Panc1 (cell line): Measurements from ENCODE around the gene MRPL21. TPM values are rescaled to one million over a fixed set of nuclear protein-coding genes. Genes with fewer than 3 reads are reported as not detected.

Experiments used
- ATAC-seq: fragments of 200-7000 bp; cut with Tn5 transposase; 2 replicates; pipeline ENCODE4 v1.9.1; 2020; ENCODE audit warnings: mild to moderate bottlenecking, moderate library complexity
- BruUV-seq: library from RNA; stranded (reverse); fragments of 400-500 nt; replicated peaks from 2 replicates; lab custom pipeline; 2021; lab: Mats Ljungman, UMichigan
- CTCF ChIA-PET: fragments of 300-600 bp; sonication (Branson Sonifier 250); formaldehyde crosslinking; loops from one replicate; lab custom pipeline; 2022; ENCODE audit warnings: antibody characterized with exemption; lab: Charles Lee
- POLR2A ChIA-PET: fragments of 300-600 bp; sonication (Branson Sonifier 250); formaldehyde crosslinking; loops from one replicate; lab custom pipeline; 2022; ENCODE audit warnings: antibody characterized with exemption; lab: Charles Lee
- DNase-seq: peaks from one replicate; pipeline ENCODE4 v3.0.0-alpha.2; 2010; ENCODE audit warnings: low read depth, low spot score
- H3K27ac ChIP-seq: 2 replicates; pipeline ENCODE4 v1.5.1; 2011; ENCODE audit warnings: mild to moderate bottlenecking, low read length, inconsistent platforms
- H3K27me3 ChIP-seq: fragments of 200-500 bp; sonication (Bioruptor generic); 2 replicates; pipeline ENCODE4 v1.6.0; 2014; ENCODE audit warnings: low read length, inconsistent platforms; ENCODE audit not compliant: control insufficient read depth, insufficient read depth
- H3K36me3 ChIP-seq: fragments of 200-500 bp; sonication (Bioruptor generic); 2 replicates; pipeline ENCODE4 v1.5.1; 2014; ENCODE audit warnings: inconsistent platforms, mild to moderate bottlenecking, low read length, moderate library complexity; ENCODE audit not compliant: control insufficient read depth, insufficient read depth
- H3K4me1 ChIP-seq: 2 replicates; pipeline ENCODE4 v1.5.1; 2011; ENCODE audit warnings: inconsistent platforms, mild to moderate bottlenecking, low read length, moderate library complexity; ENCODE audit not compliant: control insufficient read depth, insufficient read depth
- H3K4me3 ChIP-seq, 2 experiments: 2 replicates each; pipeline ENCODE4 v1.5.1; 2011 to 2012; ENCODE audit warnings: low read depth in 2 of 2, low read length in 2 of 2, mild to moderate bottlenecking in 2 of 2, inconsistent platforms in 1 of 2, moderate library complexity in 1 of 2
- H3K9me3 ChIP-seq: fragments of 200-500 bp; sonication (Bioruptor generic); 2 replicates; pipeline ENCODE4 v1.5.1; 2014; ENCODE audit warnings: low read depth, mild to moderate bottlenecking, inconsistent platforms, low read length, moderate library complexity; ENCODE audit not compliant: control insufficient read depth, insufficient read depth
- CTCF ChIP-seq: fragments of 450-650 bp; IDR thresholded peaks from 2 replicates; pipeline ENCODE4 v1.5.1; 2017; ENCODE audit warnings: mild to moderate bottlenecking
- POLR2AphosphoS5 ChIP-seq: IDR thresholded peaks from 2 replicates; pipeline ENCODE4 v1.6.1; 2012; ENCODE audit warnings: mild to moderate bottlenecking, low read depth, low read length, moderate library complexity
- SIN3A ChIP-seq: IDR thresholded peaks from 2 replicates; pipeline ENCODE4 v1.6.1; 2012; ENCODE audit warnings: low read depth, mild to moderate bottlenecking, low read length, moderate library complexity, borderline replicate concordance; ENCODE audit not compliant: insufficient read depth
- TCF7L2 ChIP-seq: IDR thresholded peaks from 2 replicates; pipeline ENCODE4 v1.6.1; 2011; ENCODE audit warnings: mild to moderate bottlenecking, low read depth, low read length, inconsistent platforms
- in situ Hi-C: cut with HindIII; loops from 2 replicates; pipeline ENCODE4 v1.10.0; 2016; ENCODE audit warnings: low sequenced_read_pairs, low pct_unique_long_range_greater_than_20kb
- intact Hi-C: fragments of 100-400 bp; cut with micrococcal nuclease; formaldehyde crosslinking; loops from one replicate; pipeline ENCODE4 v1.10.0; 2022; ENCODE audit not compliant: unreplicated experiment
- total RNA-seq: library from RNA; stranded (reverse); gene quantifications from one replicate; pipeline ENCODE4 v1.2.1, GENCODE V29; 2021; ENCODE audit not compliant: unreplicated experiment
- TF ChIP-seq, protein P1 (sequence below), 2 experiments: IDR thresholded peaks; 2 replicates each; pipeline ENCODE4 v1.6.1; 2011 to 2012; ENCODE audit warnings: low read depth in 2 of 2, control low read depth in 1 of 2, low read length in 1 of 2, mild to moderate bottlenecking in 1 of 2, moderate library complexity in 1 of 2; ENCODE audit not compliant: insufficient read depth in 1 of 2

The MRPL21 gene
- total RNA-seq, 1 experiment from 2014 or later = 94.9 TPM

DNA sequence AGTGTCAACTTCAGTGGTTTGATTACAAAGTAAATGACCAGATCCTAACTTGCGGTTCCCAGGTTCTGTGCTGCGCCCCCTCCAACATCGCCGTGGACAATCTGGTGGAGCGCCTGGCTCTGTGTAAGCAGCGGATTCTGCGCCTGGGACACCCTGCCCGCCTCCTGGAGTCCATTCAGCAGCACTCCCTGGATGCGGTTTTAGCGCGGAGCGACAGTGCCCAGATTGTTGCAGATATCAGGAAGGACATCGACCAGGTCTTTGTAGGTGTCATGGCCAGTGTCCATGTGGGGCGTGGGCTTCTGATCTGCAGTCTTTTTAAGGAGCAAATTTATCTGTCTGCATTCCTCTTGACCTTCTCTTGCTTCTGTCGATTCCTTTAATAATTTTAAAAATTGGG, 11.1 kb upstream of the MRPL21 start:
- Histone ChIP-seq H3K9me3 (no peaks in the 10 kb centered on the region), H3K4me3 (no peak overlapping the region), H3K36me3 (peaks cover 4% of the 10 kb centered on the region; the same call in 1 of the 2 replicates), H3K27me3 (no peaks in the 10 kb centered on the region), H3K4me1 (no peaks in the 10 kb centered on the region), H3K27ac (no peak overlapping the region)
- TF ChIP-seq CTCF (no peak), POLR2AphosphoS5 (no peak), SIN3A (no peak), TCF7L2 (no peak)
- TF ChIP-seq, protein P1, sequence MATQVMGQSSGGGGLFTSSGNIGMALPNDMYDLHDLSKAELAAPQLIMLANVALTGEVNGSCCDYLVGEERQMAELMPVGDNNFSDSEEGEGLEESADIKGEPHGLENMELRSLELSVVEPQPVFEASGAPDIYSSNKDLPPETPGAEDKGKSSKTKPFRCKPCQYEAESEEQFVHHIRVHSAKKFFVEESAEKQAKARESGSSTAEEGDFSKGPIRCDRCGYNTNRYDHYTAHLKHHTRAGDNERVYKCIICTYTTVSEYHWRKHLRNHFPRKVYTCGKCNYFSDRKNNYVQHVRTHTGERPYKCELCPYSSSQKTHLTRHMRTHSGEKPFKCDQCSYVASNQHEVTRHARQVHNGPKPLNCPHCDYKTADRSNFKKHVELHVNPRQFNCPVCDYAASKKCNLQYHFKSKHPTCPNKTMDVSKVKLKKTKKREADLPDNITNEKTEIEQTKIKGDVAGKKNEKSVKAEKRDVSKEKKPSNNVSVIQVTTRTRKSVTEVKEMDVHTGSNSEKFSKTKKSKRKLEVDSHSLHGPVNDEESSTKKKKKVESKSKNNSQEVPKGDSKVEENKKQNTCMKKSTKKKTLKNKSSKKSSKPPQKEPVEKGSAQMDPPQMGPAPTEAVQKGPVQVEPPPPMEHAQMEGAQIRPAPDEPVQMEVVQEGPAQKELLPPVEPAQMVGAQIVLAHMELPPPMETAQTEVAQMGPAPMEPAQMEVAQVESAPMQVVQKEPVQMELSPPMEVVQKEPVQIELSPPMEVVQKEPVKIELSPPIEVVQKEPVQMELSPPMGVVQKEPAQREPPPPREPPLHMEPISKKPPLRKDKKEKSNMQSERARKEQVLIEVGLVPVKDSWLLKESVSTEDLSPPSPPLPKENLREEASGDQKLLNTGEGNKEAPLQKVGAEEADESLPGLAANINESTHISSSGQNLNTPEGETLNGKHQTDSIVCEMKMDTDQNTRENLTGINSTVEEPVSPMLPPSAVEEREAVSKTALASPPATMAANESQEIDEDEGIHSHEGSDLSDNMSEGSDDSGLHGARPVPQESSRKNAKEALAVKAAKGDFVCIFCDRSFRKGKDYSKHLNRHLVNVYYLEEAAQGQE (IDR thresholded peaks at IDR 0.05; ENCODE audit: insufficient read depth in 1 of 2, low read depth in 2 of 2, low read length in 1 of 2) = no peak
- no TSS peak for BruUV-seq
- intact Hi-C loops = no loop called here
- ATAC-seq (no peak), DNase-seq (no peak)
- ChIA-PET POLR2A (no interaction called here), CTCF (no interaction called here)
- in situ Hi-C loops = no loop called here

- no peak overlapping the region for H3K4me3 ChIP-seq
- intact Hi-C loops (no loop called here), in situ Hi-C loops (no loop called here)
- DNase-seq (no peak), ATAC-seq (no peak)
- no TSS peak for BruUV-seq
- ChIA-PET CTCF (no interaction called here), POLR2A (no interaction called here)
- H3K27me3 ChIP-seq = no peaks in the 10 kb centered on the region
- H3K27ac ChIP-seq = no peak overlapping the region
- no peaks in the 10 kb centered on the region; the same call in 1 of the 2 replicates for H3K36me3 ChIP-seq
- TF ChIP-seq SIN3A (no peak), CTCF (no peak), TCF7L2 (no peak), POLR2AphosphoS5 (no peak)
- TF ChIP-seq, protein P1 (IDR thresholded peaks at IDR 0.05; ENCODE audit: insufficient read depth in 1 of 2, low read depth in 2 of 2, low read length in 1 of 2) = no peak
- no peaks in the 10 kb centered on the region for H3K9me3 ChIP-seq
- H3K4me1 ChIP-seq = no peaks in the 10 kb centered on the region
Observed at GRCh38 chr11:68913188-68913587, 9.6 kb upstream of the MRPL21 start.
